NCI-H2171 treated with DMSO at 0.1 percent for 48 hours (cell line): ENCODE data around the gene UBASH3B.
A peak's percentile ranks its signal among the peaks of the same experiment; 100 is the strongest.

ENCODE experiments used
- DNase-seq: peaks from one replicate; lab custom pipeline; 2025; lab: John Stamatoyannopoulos, UW

The UBASH3B gene

DNA sequence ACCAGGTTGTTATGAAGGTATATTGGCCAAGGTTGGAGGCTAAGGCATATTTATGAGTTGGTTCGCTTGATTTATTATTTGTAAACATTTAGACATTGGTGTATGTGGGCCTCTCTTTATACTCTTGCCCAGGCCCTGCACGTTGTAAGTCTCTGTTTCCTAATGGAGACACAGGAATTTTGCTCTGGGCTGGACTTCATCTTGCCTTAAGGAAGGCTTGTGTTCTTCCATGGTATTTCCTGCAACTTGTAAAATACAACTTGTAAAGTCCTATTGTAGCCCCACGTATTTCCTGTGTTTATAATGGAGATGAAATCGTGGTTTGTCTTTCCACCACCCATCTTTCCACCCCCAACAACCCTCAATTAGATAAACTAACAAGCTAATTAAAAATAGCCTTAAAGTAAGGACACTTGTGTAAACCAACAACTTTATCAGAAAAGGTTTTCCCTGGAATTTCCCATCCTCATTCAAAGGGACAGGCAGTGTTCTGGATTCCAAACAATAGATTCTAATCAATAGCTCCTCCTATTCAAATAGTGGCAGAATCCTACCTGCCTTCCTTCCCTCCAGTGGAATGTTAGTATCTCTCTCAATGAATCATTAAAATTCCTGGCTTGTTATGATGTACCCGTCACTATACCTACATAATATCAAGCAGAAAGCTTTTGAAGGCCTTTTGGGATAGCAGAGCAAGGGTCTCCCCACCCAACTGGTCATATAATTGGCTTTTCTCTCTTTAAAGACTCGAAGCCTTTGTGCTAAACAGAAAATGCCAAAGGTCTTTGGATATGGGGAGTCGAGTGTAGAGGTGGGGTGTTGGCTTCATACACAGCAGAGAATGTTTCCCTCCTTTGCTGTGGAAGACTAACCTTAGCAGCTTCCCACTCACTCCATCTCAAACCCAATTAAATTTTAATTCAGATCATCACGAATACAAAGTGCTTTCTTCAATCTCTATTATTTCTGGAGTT, 77.1 kb downstream of the UBASH3B start:
- DNase-seq: no peak

DNA sequence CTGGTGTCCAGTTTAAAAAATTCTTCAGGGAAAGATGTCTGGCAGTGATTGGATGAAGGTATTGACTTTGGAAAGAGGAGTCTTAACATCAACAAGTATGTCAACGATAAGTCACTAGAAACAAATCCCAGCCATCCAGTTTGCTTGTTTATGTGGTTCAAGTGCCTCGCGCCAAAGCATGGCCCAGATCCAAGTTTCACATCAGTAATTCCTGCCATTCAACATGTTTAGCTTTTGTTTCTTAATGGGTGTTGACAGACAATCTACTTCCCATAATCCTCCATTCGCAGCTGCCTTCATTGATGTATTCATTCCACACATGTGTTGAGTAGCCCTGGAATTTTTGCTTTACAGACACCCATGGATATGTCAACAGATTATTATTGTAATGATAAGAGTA, 77.8 kb downstream of the UBASH3B start:
- peak; percentile 31 for DNase-seq

DNA sequence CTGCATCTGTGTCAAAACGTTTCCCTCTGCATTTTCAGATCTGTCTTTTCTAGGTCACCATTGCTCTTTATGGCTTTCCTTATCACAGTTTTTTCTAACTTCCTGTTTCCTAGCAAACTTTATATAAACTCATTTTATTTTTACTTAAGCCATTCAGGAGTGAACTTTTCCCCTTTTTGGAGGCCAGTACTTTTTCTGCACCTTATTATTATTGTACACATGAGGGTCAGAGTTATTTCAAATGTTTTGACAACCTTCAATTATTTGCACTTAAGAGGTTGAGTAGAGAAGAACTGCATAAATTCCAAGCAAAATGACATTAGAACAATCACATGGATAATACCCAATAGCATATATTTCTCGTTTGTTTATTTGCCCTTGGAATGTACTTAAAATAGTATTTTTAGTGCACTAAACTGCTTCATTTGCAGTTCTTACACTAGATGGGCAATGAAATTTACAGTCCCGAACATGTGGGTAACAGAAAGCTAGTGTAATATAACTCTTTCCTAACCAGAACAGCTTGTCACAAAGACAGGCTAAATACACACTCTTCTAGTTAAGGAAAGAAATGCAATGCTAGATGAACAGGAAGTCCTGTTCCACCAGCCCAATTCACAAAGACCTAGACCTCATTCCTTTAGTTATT, 79.5 kb downstream of the UBASH3B start:
- DNase-seq: no peak

DNA sequence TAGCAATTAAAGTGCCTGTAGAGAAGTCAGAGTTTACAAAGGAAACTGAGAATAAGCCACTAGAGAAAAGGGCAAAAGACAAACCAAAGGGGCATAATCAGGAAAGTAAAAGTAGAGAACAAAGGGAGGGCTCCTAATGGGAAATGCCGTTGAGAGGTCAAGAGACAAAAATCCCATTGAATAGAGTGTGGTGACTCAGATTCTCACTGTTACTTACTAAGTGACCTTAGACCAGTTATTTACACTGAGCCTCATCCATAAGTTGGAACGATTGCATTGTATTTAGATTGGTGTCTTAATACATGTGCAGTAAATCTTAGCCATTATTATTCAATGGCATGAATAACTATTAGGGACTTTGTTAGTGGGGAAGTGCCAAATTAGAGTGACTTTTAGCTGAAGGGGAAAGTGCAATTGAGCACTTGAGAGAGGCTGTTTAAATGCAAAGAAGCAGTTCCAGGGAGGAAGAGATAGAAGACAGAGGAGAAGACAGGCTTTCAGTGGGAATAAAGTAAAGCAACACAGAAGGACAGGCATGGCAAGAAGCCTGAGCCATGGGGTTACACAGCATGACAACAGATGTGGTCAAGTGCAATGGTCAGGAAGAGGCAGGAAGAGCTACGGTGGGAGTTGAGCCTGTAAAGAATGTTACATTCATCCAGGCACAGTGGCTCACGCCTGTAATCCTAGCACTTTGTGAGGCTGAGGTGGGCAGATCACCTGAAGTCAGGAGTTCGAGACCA, 82.6 kb downstream of the UBASH3B start:
- DNase-seq: no peak

DNA sequence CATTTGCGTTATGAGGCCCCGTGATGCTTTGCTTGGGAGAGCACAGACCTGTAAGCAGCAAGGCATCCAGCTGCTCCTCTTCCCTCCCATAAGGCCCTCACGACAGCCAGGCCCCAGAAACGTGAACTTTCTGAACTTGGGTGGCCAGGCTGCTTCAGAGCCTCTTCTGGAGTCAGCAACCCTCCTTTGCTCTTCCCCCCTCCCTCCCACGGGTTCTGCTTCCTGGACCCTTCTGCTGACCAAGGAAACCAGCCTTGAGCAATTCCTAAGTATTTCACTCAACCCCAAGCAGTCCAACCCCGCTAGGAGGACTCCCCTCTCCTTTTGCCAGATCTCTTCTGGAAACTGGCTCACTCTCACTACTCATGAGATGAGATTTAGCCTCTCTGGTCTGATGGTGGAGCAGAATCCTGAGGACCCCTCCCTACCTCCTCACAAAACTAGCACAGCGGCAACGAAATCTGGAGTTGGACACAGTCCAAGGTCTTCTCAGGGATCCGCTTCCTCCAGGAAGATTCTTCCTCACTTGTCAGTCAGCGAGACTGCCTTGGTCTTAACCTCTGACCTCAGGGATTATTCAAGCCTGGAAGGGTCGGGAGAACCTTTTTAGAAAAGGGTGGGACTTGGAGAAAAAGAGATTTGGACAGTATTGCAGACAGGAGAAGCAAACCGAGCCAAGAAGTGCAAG, 86.2 kb downstream of the UBASH3B start:
- no peak for DNase-seq

DNA sequence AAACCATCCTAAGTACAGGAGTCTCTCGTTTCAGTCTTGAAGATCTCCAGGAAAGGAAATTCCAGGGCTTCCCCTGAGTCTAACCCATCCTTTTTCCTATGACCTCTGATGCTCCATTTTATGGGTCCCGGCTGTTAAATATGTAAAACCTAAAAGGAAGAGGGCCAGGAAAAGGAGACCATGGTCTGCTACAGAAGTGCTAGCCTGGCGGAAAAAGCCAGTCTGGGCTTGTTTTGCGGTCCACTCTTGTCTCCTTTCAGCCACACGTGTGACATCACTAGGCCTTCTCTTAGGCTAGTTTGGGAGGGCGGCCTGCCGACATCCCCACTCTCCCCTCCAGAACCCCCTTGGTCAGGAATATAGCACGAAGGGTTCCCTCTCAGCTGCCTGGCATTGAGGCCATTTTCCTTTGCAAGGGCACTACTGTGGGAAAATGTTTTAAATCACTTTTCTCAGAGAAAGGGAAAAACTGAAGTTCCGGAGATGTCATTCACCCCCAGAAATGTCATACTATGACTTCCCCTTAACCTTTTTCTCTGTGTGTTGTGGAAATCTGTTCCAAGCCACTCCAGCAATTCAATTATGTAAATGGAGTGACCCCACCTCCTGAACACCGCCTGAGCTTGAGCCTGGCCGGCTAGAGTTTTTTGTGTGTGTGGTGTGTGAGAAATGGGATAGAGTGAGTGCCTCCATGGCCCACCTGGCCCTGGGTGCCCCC, 86.9 kb downstream of the UBASH3B start:
- DNase-seq: no peak

DNA sequence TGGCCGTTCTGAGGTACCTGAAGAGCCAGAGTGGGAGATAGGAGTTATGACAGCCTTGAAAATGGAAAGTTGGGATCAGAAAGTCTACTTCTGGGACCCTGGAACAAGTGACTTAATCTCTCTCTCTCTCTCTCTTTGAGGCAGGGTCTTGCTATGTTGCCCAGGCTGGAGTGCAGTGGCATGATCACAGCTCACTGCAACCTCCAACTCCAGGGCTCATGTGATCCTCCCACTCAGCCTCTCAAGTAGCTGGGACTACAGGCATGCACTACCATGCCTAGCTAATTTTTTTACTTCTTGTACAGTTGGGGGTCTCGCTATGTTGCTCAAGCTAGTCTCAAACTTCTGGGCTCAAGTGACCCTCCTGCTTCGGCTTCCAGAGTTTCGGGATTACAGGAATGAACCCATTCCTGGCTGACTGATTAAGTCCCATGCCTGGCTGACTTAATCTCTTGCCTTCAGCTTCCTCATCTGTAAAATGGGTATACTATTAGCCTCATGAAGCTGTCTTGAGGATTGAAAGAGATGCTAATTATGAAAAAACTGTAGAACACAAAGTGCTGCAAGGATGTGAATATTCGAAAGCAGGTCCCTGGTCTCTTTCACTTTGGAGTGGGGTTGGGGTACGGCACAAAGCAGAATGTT, 87.7 kb downstream of the UBASH3B start:
- DNase-seq: no peak

DNA sequence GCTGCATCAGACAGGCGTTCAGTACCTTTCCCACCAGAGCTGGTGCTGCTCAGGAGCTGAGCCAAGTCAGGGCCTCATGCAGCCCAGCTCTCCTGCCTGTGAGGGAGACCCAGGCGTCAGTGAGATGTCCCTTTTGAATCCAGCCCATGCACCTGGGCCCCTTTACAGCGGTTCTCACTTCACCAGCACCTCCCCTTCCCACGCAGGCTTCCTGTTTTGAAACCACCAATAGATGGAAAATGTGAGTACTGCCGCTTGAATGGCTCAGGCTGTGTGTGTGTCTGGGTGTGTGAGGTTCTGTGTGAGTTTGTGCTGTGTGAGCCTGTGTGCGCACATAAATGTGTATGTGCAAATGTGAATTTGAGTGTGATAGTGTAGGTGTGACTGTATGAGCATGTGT, 88.4 kb downstream of the UBASH3B start:
- no peak for DNase-seq

DNA sequence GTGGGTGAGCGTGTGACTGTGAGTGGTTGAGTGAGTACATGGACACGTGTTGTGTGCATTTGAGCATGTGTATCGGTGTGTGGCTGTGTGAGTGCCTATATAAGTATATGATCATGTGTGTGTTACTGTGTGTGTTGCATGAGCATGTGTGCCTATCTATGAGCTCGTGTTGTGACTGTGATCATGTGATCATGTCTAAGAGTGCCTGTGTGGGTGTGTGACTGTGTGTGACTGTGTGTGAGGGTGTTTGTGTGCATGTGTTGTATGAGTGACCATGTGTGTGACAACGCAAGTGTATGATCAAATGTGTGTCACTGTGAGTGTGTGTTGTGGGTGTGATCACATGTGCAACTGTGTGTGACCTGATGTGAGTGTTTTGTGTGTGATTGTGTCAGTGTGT, 88.8 kb downstream of the UBASH3B start:
- DNase-seq: no peak

DNA sequence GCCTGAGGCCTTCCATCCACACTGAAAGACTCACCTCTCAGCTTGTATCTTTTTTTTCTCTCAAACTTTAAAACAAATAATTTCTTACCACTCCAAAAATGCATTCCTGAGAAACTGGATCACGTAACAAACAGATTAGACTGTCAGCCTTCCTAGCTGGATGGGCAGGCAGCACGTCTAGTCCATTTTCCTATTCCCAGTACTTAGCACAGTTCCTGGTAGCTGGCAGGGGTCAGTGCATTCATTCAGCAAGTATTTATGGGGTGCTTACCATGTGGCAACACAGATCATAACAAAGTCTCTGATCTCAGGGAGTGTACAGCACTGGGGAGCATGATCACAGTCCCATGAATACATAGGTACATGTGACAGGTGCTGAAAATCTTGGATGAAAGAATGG, 89.6 kb downstream of the UBASH3B start:
- DNase-seq: no peak

DNA sequence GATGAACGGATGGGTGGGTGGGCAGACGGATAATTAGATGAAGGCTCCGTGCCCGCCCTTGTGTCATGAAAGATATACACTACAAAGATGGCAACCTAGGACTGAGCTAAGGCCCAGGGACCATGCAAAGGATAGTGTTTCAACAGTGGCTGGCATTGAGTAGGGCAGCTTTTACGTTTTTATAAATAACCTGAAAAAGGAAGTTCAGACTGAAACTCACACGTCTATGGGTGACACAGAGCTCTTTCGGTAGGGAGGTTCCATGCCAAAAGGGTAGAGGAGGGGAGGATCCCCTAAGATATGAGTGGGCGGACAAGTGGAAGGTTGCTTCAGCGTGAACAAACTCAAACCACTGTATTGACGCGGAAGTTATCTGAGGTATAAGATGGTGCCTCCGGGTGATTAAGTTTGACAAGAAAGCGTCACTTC, 90.5 kb downstream of the UBASH3B start:
- DNase-seq: no peak

DNA sequence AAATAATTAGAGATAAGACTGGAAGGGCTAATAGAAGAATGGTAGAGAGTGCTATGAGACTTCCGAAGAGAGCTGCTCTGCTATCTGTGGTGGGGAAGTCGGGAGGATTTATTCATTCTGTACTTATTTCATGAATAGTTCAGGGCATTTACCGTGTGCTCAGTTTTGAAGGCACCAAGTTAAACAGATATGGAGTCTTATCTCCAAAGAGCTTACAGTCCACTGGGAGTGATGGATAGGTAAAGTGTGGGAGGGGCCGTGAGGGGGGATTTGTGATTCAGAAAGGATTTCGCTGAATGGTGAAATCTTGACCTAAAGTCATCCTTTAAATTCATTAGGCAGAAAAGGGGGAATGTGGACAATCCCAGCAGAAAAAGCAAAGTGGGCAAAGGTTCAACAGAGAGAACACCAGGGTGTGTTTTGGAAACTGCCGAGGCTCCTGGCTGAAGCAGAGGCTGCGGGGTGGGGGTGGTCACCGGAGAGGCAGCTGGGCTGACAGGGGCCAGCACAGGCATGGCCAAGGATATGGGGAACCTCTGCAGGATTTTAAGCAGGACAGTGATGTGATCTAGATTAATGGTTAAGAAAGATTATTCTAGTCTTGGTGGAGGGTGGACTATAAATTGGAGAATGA, 91.2 kb downstream of the UBASH3B start:
- DNase-seq: no peak

DNA sequence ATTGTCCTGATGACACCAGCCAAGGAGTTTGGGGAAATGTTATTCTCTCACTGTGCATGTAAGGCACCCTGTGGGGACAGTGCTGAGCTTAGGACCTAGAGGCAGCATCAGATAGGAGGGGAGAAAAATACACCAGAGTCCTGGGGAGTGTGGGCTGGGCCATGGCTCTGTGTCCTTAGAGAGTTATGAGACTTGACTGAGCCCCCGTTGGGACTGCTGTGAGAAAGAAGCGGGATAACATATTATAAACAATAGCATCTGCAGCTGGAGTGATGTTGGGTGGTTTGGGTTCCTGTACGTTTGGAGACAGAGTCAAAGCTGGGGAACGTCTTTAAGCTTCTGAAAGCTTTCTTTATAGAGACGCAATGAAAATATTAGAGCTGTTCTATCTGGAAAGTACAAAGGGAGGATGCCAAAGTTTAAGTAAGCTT, 91.8 kb downstream of the UBASH3B start:
- no peak for DNase-seq

DNA sequence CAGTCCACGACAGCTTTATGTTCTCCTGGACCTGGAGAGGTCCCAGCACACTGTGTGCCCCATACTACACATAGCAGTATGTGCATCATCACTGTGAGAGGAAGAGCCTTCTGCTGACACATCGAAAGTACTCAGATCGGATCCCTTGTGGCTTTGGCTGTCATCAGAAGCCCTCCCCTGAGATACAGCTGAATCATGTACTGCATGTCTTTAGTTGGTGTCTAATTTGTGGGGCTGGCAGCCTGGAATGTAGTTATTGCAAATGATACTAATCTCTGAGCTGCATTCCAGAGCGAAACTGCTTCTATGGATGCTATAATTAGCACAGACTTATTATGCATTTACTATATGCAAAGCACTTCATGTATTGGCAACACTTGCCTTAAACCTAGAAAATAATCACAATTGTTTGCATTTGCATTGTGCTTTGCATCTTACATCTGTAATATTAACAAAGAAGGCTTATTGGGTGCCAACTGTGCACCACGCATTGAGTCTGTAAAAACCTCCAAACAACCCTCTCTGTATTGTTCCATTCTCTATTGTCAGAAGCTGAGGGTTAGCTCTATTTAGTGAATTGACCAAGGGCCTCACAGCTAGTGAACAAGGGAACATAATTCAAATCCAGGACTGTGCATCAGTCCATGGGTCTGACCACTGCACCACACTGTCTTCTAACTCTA, 93.6 kb downstream of the UBASH3B start:
- no peak for DNase-seq

DNA sequence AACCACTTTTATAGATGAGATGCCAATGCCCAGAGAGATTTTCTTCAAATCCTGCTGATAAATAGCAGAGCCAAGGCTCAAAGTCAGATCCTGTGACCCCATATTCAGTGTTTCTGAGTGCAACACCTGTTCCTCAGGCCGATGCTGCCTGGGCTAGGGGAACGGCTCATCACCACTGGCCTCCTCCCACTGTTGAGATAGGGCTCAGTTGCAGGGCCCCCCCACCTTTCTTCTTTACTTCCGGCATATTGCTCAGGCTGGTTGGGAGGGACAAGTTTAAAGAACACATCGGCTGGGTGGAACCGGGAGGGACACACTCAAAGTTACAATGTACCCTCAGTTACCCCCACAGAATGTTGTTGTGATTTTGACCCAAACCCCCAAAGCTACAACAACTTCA, 94.5 kb downstream of the UBASH3B start:
- DNase-seq: no peak

DNA sequence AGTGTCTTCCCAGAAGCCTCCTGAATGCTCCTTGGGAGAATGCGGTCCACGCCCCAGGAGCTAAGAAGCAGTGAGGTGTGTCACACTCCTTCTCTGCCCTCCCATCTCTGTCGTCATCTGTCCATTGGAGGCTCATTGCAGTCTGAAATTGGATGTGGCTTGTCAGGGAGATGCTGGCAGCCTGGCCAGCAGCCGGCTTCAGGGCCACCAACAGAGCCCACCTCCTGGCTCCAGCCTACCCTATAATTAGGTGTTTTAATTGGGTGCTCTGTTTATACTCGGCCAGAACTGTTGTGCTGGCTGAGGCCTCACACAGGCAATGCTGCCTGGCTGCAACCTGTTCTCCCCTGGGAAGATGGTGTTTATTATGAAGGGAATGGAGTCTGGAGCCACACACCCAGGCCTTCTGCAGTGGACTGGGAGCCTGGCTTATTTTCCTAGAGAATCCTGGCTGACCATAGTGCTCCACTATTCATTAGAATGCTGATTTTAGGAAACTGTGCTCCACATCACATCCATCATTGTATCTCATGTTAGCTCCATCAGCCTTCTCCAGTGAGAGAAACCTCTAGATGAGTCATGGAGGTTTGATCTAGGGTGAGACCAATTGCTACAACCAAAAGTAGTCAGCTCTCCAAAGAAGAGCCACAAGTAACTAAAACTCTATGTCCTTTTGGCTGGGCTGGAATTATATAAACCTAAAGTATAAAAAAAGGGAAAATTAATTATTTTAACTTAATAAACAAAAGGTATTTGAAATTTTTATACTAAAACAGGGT, 96.0 kb downstream of the UBASH3B start:
- peak; percentile 64 for DNase-seq

DNA sequence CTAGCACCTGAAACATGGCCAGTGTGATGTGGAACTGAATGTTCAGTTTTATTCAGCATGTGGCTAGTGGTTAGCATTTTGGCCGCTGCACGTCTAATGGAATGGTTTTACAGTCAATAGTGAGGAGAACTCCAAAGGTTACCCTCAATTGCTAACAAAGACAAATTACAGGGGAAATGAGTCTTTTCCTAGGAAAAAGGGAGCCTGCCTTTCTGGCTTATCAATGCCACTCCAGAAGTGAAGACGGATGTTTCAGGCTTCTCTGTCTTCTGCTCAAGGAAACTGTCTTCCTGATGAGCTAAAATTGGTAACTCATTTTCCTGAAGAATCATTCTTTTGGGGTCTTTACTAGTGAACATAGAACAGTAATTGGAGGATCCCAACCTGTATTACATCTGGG, 98.5 kb downstream of the UBASH3B start:
- no peak for DNase-seq

DNA sequence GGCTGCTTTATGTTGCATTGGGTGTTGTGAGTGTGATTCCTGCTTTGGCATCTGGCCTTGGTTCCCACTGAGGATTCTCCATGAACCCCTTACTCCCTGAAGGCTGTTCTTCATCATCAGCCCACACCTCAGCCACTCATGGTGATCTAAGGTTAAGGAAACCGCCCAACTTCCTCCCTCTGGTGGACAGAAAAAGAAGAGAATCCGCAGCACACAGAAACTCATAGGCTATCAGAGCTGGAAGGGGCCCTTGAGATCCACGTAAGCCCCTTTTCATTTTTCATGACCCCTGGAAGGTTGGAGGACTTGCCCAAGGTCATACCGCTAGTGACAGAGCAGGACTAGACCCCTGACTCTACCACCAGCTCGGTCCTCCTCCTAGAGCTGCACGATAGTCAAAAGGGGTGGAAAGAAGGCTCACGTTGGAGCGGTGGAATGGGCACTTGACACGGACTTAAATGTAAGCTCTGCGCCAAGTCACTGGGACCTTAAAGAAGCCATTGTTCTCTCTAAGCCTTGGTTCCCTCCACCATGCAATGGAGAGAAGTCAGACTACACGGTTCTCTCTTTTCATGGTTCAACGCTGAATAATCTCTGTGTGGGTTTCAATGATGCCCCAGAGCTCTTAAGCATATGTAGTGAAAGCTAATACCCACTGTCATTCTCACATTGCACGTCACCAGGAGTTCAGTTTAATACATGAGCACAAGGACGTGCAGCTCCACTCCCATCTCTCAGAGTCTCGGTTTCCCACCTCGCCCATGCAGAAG, 99.2 kb downstream of the UBASH3B start:
- DNase-seq: peak; percentile 55
